Karpas-422 (cell line): Measurements from ENCODE around the gene LHX4. TPM values are rescaled to one million over a fixed set of nuclear protein-coding genes. Genes with fewer than 3 reads are reported as not detected.

ENCODE experiments used
- DNase-seq: peaks from one replicate; pipeline ENCODE4 v3.0.0-alpha.2; 2015
- H2AFZ ChIP-seq: fragments of 200-600 bp; sonication (generic); 2 replicates; pipeline ENCODE4 v1.6.1; 2014; ENCODE audit warnings: antibody characterized with exemption, low read length, mixed read lengths
- H3K27ac ChIP-seq: fragments of 200-600 bp; sonication (generic); 2 replicates; pipeline ENCODE4 v1.5.1; 2014; ENCODE audit warnings: mild to moderate bottlenecking, low read length, moderate library complexity
- H3K27me3 ChIP-seq: fragments of 200-600 bp; sonication (generic); 2 replicates; pipeline ENCODE4 v1.6.1; 2014; ENCODE audit warnings: low read length, mixed read lengths
- H3K36me3 ChIP-seq: fragments of 200-600 bp; sonication (generic); 2 replicates; pipeline ENCODE4 v1.6.1; 2014; ENCODE audit warnings: low read length, mixed read lengths; ENCODE audit not compliant: insufficient read depth
- H3K4me1 ChIP-seq: fragments of 200-600 bp; sonication (generic); 2 replicates; pipeline ENCODE4 v1.6.1; 2014; ENCODE audit warnings: mild to moderate bottlenecking, low read length, mixed read lengths
- H3K4me2 ChIP-seq: fragments of 200-600 bp; sonication (generic); 2 replicates; pipeline ENCODE4 v1.6.1; 2014; ENCODE audit warnings: low read length, low read depth, mild to moderate bottlenecking; ENCODE audit not compliant: poor library complexity, severe bottlenecking
- H3K4me3 ChIP-seq: fragments of 200-600 bp; sonication (generic); 2 replicates; pipeline ENCODE4 v1.5.1; 2014; ENCODE audit warnings: mild to moderate bottlenecking, antibody characterized with exemption, low read length, mixed read lengths
- H3K79me2 ChIP-seq: fragments of 200-600 bp; sonication (generic); 2 replicates; pipeline ENCODE4 v1.6.1; 2014; ENCODE audit warnings: mild to moderate bottlenecking, low read length, mixed read lengths
- H3K9ac ChIP-seq: fragments of 200-600 bp; sonication (generic); 2 replicates; pipeline ENCODE4 v1.6.0; 2014; ENCODE audit warnings: low read length
- H3K9me2 ChIP-seq: fragments of 200-600 bp; sonication (generic), shearing (Covaris generic); replicated peaks from 2 replicates; pipeline ENCODE4 v1.6.0; 2014; ENCODE audit warnings: mild to moderate bottlenecking, low read length, moderate library complexity; ENCODE audit not compliant: insufficient read depth
- H3K9me3 ChIP-seq: fragments of 300-700, 200-600 bp; sonication (generic); 2 replicates; pipeline ENCODE4 v1.6.1; 2014; ENCODE audit warnings: low read length, mixed read lengths
- H4K20me1 ChIP-seq: fragments of 200-600 bp; sonication (generic); 2 replicates; pipeline ENCODE4 v1.6.1; 2014; ENCODE audit warnings: mild to moderate bottlenecking, antibody characterized with exemption, low read length, low read depth; ENCODE audit not compliant: insufficient read depth
- total RNA-seq: library from RNA; depleted of rRNA; stranded (reverse); fragments of >200 nt; shearing (Covaris generic); gene quantifications from 2 replicates; pipeline ENCODE4 v1.2.3, GENCODE V29; 2014; ENCODE audit warnings: low replicate concordance

LHX4 gene
- total RNA-seq, 1 experiment from 2014 or later: not detected

GRCh38 chr1:180194048-180194425, 36.0 kb upstream of the LHX4 start:
- H3K4me3 ChIP-seq: no peak overlapping the region
- H3K9me2 ChIP-seq: no peaks in the 10 kb centered on the region
- H3K27ac ChIP-seq: no peak overlapping the region
- H3K9ac ChIP-seq: no peak overlapping the region
- no peaks in the 10 kb centered on the region for H3K9me3 ChIP-seq
- H3K4me2 ChIP-seq: no peak overlapping the region
- no peaks in the 10 kb centered on the region for H4K20me1 ChIP-seq
- H3K79me2 ChIP-seq: no peaks in the 10 kb centered on the region
- no peaks in the 10 kb centered on the region for H3K4me1 ChIP-seq
- DNase-seq: no peak
- H3K27me3 ChIP-seq: no peaks in the 10 kb centered on the region
- no peak overlapping the region for H2AFZ ChIP-seq
- no peaks in the 10 kb centered on the region for H3K36me3 ChIP-seq

GRCh38 chr1:180194546-180195207, 35.4 kb upstream of the LHX4 start:
- no peak overlapping the region for H3K27ac ChIP-seq
- H4K20me1 ChIP-seq: no peaks in the 10 kb centered on the region
- H3K4me1 ChIP-seq: no peaks in the 10 kb centered on the region
- no peaks in the 10 kb centered on the region for H3K9me3 ChIP-seq
- H3K4me2 ChIP-seq: no peak overlapping the region
- H3K9me2 ChIP-seq: no peaks in the 10 kb centered on the region
- no peak overlapping the region for H3K9ac ChIP-seq
- no peaks in the 10 kb centered on the region for H3K36me3 ChIP-seq
- H2AFZ ChIP-seq: no peak overlapping the region
- H3K79me2 ChIP-seq: no peaks in the 10 kb centered on the region
- no peak for DNase-seq
- H3K4me3 ChIP-seq: no peak overlapping the region
- no peaks in the 10 kb centered on the region for H3K27me3 ChIP-seq

GRCh38 chr1:180195401-180195800, 34.7 kb upstream of the LHX4 start:
- no peaks in the 10 kb centered on the region for H3K79me2 ChIP-seq
- no peak overlapping the region for H3K4me3 ChIP-seq
- no peak overlapping the region for H3K4me2 ChIP-seq
- no peaks in the 10 kb centered on the region for H3K9me2 ChIP-seq
- no peaks in the 10 kb centered on the region for H3K9me3 ChIP-seq
- no peak overlapping the region for H3K27ac ChIP-seq
- no peaks in the 10 kb centered on the region for H4K20me1 ChIP-seq
- H2AFZ ChIP-seq: no peak overlapping the region
- H3K36me3 ChIP-seq: no peaks in the 10 kb centered on the region
- no peak overlapping the region for H3K9ac ChIP-seq
- H3K4me1 ChIP-seq: no peaks in the 10 kb centered on the region
- no peaks in the 10 kb centered on the region for H3K27me3 ChIP-seq
- DNase-seq: no peak

GRCh38 chr1:180195916-180196315, 34.1 kb upstream of the LHX4 start:
- no peak for DNase-seq
- H3K9ac ChIP-seq: no peak overlapping the region
- H3K4me3 ChIP-seq: no peak overlapping the region
- H3K27me3 ChIP-seq: no peaks in the 10 kb centered on the region
- no peak overlapping the region for H3K27ac ChIP-seq
- no peaks in the 10 kb centered on the region for H4K20me1 ChIP-seq
- no peaks in the 10 kb centered on the region for H3K9me3 ChIP-seq
- H3K4me2 ChIP-seq: no peak overlapping the region
- H3K4me1 ChIP-seq: no peaks in the 10 kb centered on the region
- no peaks in the 10 kb centered on the region for H3K36me3 ChIP-seq
- no peak overlapping the region for H2AFZ ChIP-seq
- H3K9me2 ChIP-seq: no peaks in the 10 kb centered on the region
- H3K79me2 ChIP-seq: no peaks in the 10 kb centered on the region

GRCh38 chr1:180196436-180197003, 33.5 kb upstream of the LHX4 start:
- DNase-seq: no peak
- no peaks in the 10 kb centered on the region for H3K9me3 ChIP-seq
- no peaks in the 10 kb centered on the region for H3K9me2 ChIP-seq
- no peaks in the 10 kb centered on the region for H3K4me1 ChIP-seq
- no peak overlapping the region for H3K4me3 ChIP-seq
- no peak overlapping the region for H3K9ac ChIP-seq
- no peaks in the 10 kb centered on the region for H3K36me3 ChIP-seq
- H3K79me2 ChIP-seq: no peaks in the 10 kb centered on the region
- H3K27me3 ChIP-seq: no peaks in the 10 kb centered on the region
- H3K27ac ChIP-seq: no peak overlapping the region
- H4K20me1 ChIP-seq: no peaks in the 10 kb centered on the region
- no peak overlapping the region for H2AFZ ChIP-seq
- no peak overlapping the region for H3K4me2 ChIP-seq

GRCh38 chr1:180197231-180197630, 32.8 kb upstream of the LHX4 start:
- no peak for DNase-seq
- Histone ChIP-seq H3K9ac (no peak overlapping the region), H3K4me3 (no peak overlapping the region), H3K4me2 (no peak overlapping the region), H3K9me2 (no peaks in the 10 kb centered on the region), H3K79me2 (no peaks in the 10 kb centered on the region), H3K27ac (no peak overlapping the region), H3K36me3 (no peaks in the 10 kb centered on the region), H3K27me3 (no peaks in the 10 kb centered on the region), H4K20me1 (no peaks in the 10 kb centered on the region), H3K9me3 (no peaks in the 10 kb centered on the region), H2AFZ (no peak overlapping the region), H3K4me1 (no peaks in the 10 kb centered on the region)

- Histone ChIP-seq H3K9ac (no peak overlapping the region), H3K4me1 (no peaks in the 10 kb centered on the region), H3K9me2 (no peaks in the 10 kb centered on the region), H3K36me3 (no peaks in the 10 kb centered on the region), H3K27me3 (no peaks in the 10 kb centered on the region), H3K4me3 (no peak overlapping the region), H3K27ac (no peak overlapping the region), H3K4me2 (no peak overlapping the region), H2AFZ (no peak overlapping the region), H3K9me3 (no peaks in the 10 kb centered on the region), H3K79me2 (no peaks in the 10 kb centered on the region), H4K20me1 (no peaks in the 10 kb centered on the region)
- no peak for DNase-seq
These were observed 31.9 kb upstream of the LHX4 start for GRCh38 chr1:180198196-180198595.

- no peak overlapping the region for H3K4me3 ChIP-seq
- no peaks in the 10 kb centered on the region for H3K9me2 ChIP-seq
- H3K9ac ChIP-seq: no peak overlapping the region
- DNase-seq: no peak
- H3K4me2 ChIP-seq: no peak overlapping the region
- H4K20me1 ChIP-seq: no peaks in the 10 kb centered on the region
- H3K27ac ChIP-seq: no peak overlapping the region
- H3K9me3 ChIP-seq: no peaks in the 10 kb centered on the region
- H3K36me3 ChIP-seq: no peaks in the 10 kb centered on the region
- no peaks in the 10 kb centered on the region for H3K27me3 ChIP-seq
- H3K4me1 ChIP-seq: no peaks in the 10 kb centered on the region
- no peaks in the 10 kb centered on the region for H3K79me2 ChIP-seq
- H2AFZ ChIP-seq: no peak overlapping the region
These were observed 31.5 kb upstream of the LHX4 start for GRCh38 chr1:180198611-180199010.
